Cardiac fibroblast (primary cell): ENCODE results near the gene OIT3.

Experiments
- DNase-seq, 2 donors: peaks; one replicate each; pipeline versions ENCODE4 v3.0.0 to v3.0.0-alpha.2; 2010; ENCODE audit warnings: low read depth in 2 of 2
- H3K4me3 ChIP-seq, 2 donors: replicated peaks in 1 of 2; 1 replicate in 1 of 2; 2 replicates in 1 of 2; pipeline ENCODE4 v1.5.1; 2011; ENCODE audit warnings: low read depth in 2 of 2, low read length in 2 of 2, mild to moderate bottlenecking in 2 of 2, moderate library complexity in 1 of 2
- CTCF ChIP-seq: IDR thresholded peaks from one replicate; pipeline ENCODE4 v1.5.1; 2011; ENCODE audit warnings: low read depth, mild to moderate bottlenecking, low read length, inconsistent platforms

Gene OIT3

GRCh38 chr10:72885953-72886352 lies 7.6 kb upstream of the OIT3 start:
- DNase-seq: no peak
- H3K4me3 ChIP-seq: no peak overlapping the region
- no peak for TF ChIP-seq CTCF

- DNase-seq: no peak
- no peak overlapping the region for H3K4me3 ChIP-seq
- TF ChIP-seq CTCF: no peak
Measured at GRCh38 chr10:72886621-72887020, 6.9 kb upstream of the OIT3 start.

GRCh38 chr10:72887043-72887442 lies 6.5 kb upstream of the OIT3 start:
- TF ChIP-seq CTCF: no peak
- H3K4me3 ChIP-seq: no peak overlapping the region
- peak; percentile 26 to 43 for DNase-seq

GRCh38 chr10:72888151-72888638 lies 5.3 kb upstream of the OIT3 start:
- no peak for TF ChIP-seq CTCF
- H3K4me3 ChIP-seq: no peak overlapping the region
- DNase-seq: no peak

- no peak for TF ChIP-seq CTCF
- H3K4me3 ChIP-seq: no peak overlapping the region
- DNase-seq: peak; percentile 27 to 66
Measured at GRCh38 chr10:72889391-72889831, 4.1 kb upstream of the OIT3 start.

- H3K4me3 ChIP-seq: no peak overlapping the region
- no peak for DNase-seq
- no peak for TF ChIP-seq CTCF
Measured at GRCh38 chr10:72890086-72890485, 3.5 kb upstream of the OIT3 start.

- no peak for DNase-seq
- no peak overlapping the region for H3K4me3 ChIP-seq
- TF ChIP-seq CTCF: no peak
Measured at GRCh38 chr10:72895236-72895850, 1.8 kb downstream of the OIT3 start.
